Stimulated activated CD4-positive, alpha-beta T cell treated with anti-CD3 and anti-CD28 coated beads, Interleukin-4, amount 100 ng/mL, for 4 hours (primary cell): ENCODE results near the gene IFI35.
A peak's percentile ranks its signal among the peaks of the same experiment; 100 is the strongest.
"Not testable (repeated sequence)": the region's sequence is repeated elsewhere in the genome, so short reads cannot be mapped to it uniquely, and the experiment has no call there.

Experiments
- DNase-seq, 2 experiments: peaks; one replicate each; pipeline ENCODE4 v3.0.0-alpha.2; 2020

Gene IFI35

DNA sequence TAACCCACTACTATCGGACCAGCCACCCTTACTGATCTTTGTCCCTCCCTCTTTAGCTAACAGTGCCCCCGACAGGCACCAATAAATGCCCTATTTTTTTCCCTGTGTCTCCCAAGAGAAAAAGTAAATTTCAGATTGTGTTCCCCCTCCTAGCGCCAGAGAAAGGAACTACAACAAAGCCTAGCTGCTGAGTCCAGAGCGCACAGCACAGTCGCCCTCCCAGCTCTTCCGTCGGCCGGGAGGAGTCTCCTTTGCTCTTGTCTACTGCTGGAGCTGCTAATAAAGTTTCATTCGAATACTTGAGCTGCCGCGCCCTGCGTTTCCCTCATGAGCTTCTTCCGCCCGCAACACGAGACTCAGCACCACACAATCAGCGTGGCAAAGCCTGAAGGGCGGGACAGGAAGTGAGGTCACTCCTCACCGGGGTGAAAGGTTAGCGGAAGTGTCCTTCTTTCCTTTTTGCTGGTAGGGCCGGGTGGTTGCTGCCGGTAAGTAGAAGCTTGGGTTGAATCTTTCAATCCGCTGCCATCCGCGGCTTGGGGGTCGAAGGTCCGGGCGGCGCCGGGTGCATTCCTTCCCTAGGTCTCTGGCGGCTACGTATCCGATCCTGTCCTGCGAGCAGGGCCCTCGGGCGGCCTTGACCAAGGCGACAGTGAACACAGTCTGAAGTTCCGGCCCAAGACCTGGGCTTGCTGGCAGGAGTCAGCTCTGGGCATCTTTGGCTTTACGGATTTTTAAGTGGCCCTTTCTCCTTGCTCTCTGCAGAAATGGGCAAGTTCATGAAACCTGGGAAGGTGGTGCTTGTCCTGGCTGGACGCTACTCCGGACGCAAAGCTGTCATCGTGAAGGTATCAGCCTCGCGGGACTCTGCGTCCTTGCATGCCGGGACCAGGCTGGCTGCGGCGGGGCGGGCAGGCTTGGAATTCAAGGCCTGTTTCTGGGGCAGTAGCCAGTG lies 8.3 kb upstream of the IFI35 start, which contains the start of gene RPL27:
Gene RPL27, plus strand, starts transcription at position 436 of the 955 bp plus-strand sequence. Its CDS starts 332 bp downstream, at position 768.
- peak; percentile 89 to 98 for DNase-seq

GRCh38 chr17:42999003-42999525 lies 7.5 kb upstream of the IFI35 start:
- DNase-seq = no peak

- not testable (repeated sequence) for DNase-seq
Measured at GRCh38 chr17:43000894-43001293, 5.7 kb upstream of the IFI35 start.

DNA sequence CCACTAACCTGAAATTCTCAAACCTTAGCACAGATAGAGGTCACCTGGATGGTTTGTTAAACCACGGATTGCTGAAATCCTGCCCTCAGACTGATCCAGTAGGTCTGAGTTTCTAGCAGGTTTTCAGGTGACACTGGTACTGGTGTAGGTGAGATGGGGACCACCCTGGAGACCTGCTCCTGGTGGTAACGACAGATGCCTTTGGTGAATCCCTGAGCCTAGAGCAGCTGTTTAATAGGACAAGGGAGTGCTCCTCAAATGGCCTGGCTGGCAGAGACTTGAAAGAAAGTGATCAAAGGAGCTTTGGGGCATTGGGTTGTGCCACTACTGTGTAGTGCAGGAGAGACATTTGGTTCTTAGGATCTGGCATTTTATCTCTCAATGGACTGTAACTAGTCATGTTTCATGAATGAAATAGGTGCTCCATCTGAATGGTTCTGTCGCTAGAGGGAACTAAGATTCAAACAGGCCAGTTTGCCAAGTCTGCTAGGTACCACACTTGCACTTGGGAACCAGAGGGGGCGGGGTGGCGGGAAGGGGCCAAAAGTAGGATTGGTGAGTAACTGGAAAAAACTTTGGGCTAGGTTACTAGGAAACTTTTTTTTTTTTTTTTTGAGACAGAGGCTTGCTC lies 2.9 kb upstream of the IFI35 start:
- DNase-seq = no peak

- DNase-seq = no peak
Measured at GRCh38 chr17:43010667-43011308, 4.2 kb downstream of the IFI35 start.

GRCh38 chr17:43011728-43012472 lies 5.3 kb downstream of the IFI35 start:
- no peak for DNase-seq

DNA sequence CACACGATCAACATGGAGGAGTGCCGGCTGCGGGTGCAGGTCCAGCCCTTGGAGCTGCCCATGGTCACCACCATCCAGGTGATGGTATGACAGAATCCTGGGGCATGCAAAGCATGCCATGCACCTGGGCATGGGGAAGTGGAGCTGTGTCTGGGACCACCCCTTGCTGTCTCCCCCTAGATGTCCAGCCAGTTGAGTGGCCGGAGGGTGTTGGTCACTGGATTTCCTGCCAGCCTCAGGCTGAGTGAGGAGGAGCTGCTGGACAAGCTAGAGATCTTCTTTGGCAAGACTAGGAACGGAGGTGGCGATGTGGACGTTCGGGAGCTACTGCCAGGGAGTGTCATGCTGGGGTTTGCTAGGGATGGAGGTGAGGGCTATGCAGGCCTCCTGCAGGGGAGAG lies 6.7 kb downstream of the IFI35 start:
- DNase-seq = no peak

DNA sequence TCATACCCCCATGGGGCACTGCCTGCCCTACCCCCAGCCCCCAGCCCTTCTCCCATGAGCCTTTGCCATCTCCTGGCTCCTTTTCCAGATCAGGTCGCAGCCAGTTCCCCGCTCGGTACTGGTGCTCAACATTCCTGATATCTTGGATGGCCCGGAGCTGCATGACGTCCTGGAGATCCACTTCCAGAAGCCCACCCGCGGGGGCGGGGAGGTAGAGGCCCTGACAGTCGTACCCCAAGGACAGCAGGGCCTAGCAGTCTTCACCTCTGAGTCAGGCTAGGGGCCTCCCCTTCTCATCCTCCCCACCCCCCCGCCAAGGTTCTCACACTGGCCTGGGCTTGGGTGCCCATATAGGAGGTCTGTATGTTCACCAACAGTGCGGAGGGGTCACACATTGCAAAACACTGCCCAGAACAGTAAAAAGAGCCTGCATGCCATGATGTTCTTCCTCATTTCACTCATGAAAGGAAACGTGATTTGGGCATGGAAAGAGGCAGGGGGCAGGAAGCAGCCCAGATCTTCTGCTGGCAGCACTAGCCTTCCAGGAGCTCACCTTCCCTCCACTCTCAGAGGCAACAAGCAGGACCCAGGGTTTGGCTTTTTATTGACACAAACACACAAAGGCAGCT lies 7.5 kb downstream of the IFI35 start:
- DNase-seq = no peak

GRCh38 chr17:43014649-43015542 lies 8.3 kb downstream of the IFI35 start:
- DNase-seq = no peak

DNA sequence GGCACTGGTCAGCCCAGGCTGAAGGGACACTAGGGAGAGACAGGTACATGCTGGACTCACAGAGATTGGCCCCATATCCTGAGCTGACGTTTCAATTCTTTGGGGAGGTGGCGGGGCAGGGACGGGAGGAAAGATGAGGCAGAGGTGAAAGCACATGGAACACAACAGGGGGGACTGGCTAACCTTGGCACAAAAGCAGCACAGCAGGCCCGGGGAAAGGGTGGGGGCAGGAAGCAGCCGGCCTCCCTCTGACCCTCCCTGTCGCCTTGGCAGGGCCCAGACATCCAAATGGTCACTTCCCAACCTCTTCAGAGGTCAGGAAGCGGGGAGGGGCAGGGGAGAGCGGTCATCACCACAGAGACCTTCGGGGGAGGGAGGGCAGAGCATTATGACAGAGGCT lies 9.0 kb downstream of the IFI35 start:
- no peak for DNase-seq

GRCh38 chr17:43016216-43016615 lies 9.6 kb downstream of the IFI35 start:
- DNase-seq = no peak

DNA sequence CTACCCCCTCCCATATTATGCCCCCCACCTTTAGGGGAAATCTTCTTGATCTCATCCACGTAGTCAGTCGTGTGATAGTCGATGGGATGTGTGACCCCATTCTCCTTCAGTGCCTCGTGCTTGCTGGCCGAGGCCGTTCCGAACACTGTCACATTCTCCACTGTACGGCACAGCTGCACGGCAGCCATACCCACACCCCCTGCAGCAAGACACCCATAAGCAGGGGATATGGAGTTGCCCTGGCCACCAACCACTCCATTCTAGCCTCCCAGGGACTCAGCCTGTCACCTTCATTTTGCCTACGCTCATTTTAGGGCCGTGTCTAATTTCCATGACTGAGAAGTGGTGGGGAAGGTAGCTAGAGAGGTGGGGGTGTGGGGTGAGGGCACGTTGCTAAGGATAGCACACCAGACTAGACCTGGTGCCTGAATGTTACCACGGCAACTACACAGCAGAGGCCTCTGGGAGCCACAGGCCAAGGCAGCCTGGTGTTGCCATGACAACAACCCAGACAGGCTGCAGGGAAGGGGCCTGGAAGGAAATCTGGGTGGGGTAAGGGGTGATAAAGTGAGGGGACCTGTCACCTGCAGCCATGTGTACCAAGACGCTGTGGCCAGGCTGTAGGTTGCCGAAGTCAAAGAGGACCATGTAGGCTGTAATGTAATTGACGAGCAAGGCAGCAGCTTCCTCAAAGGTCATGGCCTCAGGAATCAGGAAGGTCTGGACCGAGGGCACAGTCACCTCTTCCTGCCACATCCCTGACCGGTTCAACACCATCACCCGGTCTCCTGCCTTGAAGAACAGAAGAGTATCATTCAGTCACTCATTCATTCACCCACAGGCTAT lies 11.6 kb downstream of the IFI35 start:
- DNase-seq = no peak

DNA sequence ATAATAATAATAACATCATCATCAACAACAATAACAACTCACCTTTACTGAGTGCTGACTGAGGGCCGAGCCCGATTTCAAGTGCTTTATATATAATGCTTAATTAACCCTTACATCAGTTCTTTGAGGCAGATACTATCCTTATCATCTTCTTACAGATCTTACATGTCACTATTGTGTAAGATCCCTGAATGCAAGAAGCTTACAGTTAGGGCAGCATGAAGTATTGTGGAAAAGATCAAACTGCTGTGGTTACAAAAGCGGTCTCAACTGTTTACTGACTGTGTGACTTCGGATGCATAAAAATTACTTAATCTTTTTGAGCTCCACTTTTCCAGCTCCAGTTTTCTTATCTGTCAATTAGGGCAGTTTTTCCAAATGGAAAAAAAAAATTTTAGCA lies 12.3 kb downstream of the IFI35 start:
- no peak for DNase-seq

DNA sequence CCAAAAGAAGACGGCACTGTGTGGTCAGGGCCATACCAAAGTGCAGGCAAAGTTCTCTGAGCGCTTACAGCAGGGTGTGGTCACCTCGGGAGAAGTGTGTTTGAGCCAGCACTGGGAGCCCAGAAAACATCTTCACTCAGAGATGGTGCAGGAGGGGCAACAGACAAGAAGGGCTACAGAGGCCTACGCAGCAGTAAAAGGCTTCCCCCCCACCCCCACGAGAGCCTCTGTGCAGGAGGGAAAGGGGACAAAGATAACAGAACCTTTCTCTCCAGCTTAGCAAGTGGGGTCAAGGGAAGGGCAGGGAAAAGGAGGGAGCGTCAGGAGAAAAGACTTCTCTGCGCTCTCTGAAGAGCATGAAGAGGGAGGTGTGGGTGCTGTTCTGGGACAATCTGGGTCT lies 12.8 kb downstream of the IFI35 start:
- no peak for DNase-seq

- DNase-seq = no peak
Measured at GRCh38 chr17:43020030-43020621, 13.5 kb downstream of the IFI35 start.

DNA sequence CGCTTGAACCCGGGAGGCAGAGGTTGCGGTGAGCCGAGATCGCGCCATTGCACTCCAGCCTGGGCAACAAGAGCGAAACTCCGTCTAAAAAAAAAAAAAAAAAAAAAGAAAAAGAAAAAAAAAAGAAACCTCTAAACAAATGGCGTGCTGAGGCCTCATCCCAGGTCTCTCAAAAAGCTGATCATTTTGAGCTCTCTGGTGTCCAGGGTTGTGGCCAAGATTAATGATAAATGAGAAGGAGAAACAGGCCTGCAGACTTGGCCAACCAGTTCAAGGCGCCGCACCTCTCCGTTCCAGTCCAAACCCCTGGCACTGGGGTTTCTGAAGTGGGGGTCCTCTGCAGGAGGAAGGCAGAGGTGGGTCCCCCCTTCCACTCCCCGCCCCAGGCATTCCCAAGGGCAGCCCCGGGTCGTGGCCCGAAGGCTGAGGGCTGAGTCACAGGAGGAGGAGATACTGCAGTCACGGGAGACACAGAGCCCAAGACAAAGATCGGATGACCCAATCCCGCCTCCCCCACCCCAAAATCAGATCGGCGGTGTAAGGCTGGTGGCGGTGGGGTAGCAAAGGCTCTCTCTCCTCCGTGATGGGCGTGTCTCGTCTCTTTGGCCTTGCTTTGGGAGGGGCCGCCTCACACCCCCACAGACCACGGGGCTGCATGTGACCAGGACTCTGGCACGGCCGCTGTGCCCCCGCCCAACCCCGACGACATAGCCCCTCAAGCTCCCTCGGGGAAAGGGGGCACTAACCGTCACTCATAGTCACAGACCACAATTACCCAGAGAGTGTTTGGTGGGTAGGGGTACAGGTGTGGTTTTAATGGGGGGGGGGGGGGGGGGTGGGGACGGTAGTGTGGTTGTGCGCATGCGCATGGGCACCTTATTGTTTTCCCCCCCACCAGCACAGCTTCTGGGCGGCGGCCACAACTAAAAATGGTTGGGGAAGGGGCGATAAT lies 14.5 kb downstream of the IFI35 start:
- peak; percentile 19 to 35 for DNase-seq

DNA sequence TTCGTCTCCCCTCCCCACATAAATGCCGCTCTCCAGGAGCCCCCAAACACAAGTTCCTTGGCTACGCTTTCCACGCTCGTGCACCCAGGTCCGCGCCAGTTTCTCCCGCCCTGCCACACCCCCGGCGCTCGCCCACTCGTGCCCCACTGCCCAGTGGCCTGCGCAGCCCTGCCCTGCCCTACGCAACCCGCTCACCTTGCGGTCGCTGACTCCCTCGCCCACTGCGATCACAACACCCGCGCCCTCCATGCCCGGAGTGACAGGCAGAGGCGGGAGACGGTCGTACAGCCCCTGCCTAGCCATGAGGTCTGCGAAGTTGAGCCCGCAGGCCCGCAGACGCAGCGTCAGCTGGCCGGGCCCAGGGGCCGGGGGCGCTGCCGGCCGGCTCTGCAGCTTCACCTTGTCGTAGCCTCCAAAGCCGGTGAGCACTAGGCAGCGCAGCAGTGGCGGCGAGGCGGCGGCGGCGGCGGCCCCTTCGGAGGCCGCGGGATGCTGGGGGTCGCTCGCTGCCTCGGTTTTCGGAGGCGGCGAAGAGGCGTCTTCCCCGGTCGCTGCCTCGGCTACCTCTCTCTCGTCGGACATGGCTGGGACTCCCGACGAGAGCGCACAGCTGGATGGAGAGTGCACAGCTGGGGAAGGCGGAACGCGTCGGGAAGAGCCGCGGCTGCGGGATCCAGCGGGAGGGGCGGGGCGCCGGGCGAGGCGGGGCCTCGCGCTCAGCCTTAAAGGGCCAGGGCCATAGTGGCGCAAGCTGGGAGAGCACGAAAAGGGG lies 15.3 kb downstream of the IFI35 start, which contains the start of gene VAT1:
Gene VAT1, minus strand, starts transcription at position 645 of the 772 bp plus-strand sequence. Its CDS starts 63 bp downstream, at position 582.
- DNase-seq = peak; percentile 48 to 68
